ENCODE results near the gene GSG1L.

GRCh38 chr16:27824786-27825185 lies 238.7 kb downstream of the GSG1L start:
- no peak for TF ChIP-seq EZH2 (conservative IDR thresholded peaks at IDR 0.05; ENCODE audit: low read depth, low read length)
- TF ChIP-seq ZNF24 (IDR thresholded peaks at IDR 0.05), result no peak

All from HepG2 (cell line).